Nephron (organoid): Measurements from ENCODE around the gene SGPP2.
A peak's percentile ranks its signal among the peaks of the same experiment; 100 is the strongest.

Experiments used
- H3K27ac Mint-ChIP-seq, 3 experiments: 2 replicates each; pipeline ENCODE4 v1.8.0; 2020; ENCODE audit warnings: mixed read lengths in 3 of 3, mild to moderate bottlenecking in 2 of 3, moderate library complexity in 1 of 3
- H3K27me3 Mint-ChIP-seq: 2 replicates; pipeline ENCODE4 v1.8.0; 2021; ENCODE audit warnings: low read depth, mild to moderate bottlenecking, moderate library complexity, mixed read lengths
- H3K36me3 Mint-ChIP-seq: 2 replicates; pipeline ENCODE4 v1.8.0; 2020; ENCODE audit warnings: low read depth, mixed read lengths
- H3K4me1 Mint-ChIP-seq: 2 replicates; pipeline ENCODE4 v1.8.0; 2020; ENCODE audit warnings: mixed read lengths
- H3K4me3 Mint-ChIP-seq, 3 experiments: 2 replicates each; pipeline ENCODE4 v1.8.0; 2020; ENCODE audit warnings: mild to moderate bottlenecking in 3 of 3, mixed read lengths in 3 of 3, moderate library complexity in 2 of 3
- H3K9me3 Mint-ChIP-seq: 2 replicates; pipeline ENCODE4 v1.8.0; 2020; ENCODE audit warnings: mixed read lengths
- CTCF ChIP-seq, 3 experiments: fragments of 200-600 bp; sonication (generic); IDR thresholded peaks; one replicate each; pipeline ENCODE4 v1.5.0; 2021; ENCODE audit warnings: antibody characterized with exemption in 3 of 3; ENCODE audit not compliant: unreplicated experiment in 3 of 3

Gene SGPP2

GRCh38 chr2:222538535-222538934, 114.2 kb downstream of the SGPP2 start:
- Mint-ChIP-seq H3K4me3 (no peak overlapping the region), H3K4me1 (peaks cover 9% of the 10 kb centered on the region), H3K27me3 (peaks cover 3% of the 10 kb centered on the region), H3K27ac (no peak overlapping the region), H3K36me3 (no peaks in the 10 kb centered on the region), H3K9me3 (no peaks in the 10 kb centered on the region)
- TF ChIP-seq CTCF (IDR thresholded peaks at IDR 0.05; ENCODE audit: unreplicated experiment in 3 of 3), result no peak

- peaks cover 23% of the 10 kb centered on the region for H3K4me1 Mint-ChIP-seq
Measured at GRCh38 chr2:222544661-222545060, 120.3 kb downstream of the SGPP2 start.

GRCh38 chr2:222545823-222546795, 121.8 kb downstream of the SGPP2 start:
- peaks cover 23% of the 10 kb centered on the region for H3K4me1 Mint-ChIP-seq

More at GRCh38 chr2:222544661-222545060, 120.3 kb downstream of the SGPP2 start:
- H3K36me3 Mint-ChIP-seq, result no peaks in the 10 kb centered on the region
- no peak overlapping the region for H3K27ac Mint-ChIP-seq
- TF ChIP-seq CTCF (IDR thresholded peaks at IDR 0.05; ENCODE audit: unreplicated experiment in 3 of 3), result no peak
- peaks cover 4% of the 10 kb centered on the region for H3K27me3 Mint-ChIP-seq
- H3K4me3 Mint-ChIP-seq, result no peak overlapping the region
- no peaks in the 10 kb centered on the region for H3K9me3 Mint-ChIP-seq

GRCh38 chr2:222547083-222547482, 122.7 kb downstream of the SGPP2 start:
- H3K36me3 Mint-ChIP-seq, result no peaks in the 10 kb centered on the region
- no peak overlapping the region for H3K4me3 Mint-ChIP-seq
- H3K27me3 Mint-ChIP-seq, result peaks cover 4% of the 10 kb centered on the region
- no peaks in the 10 kb centered on the region for H3K9me3 Mint-ChIP-seq
- peaks cover 23% of the 10 kb centered on the region for H3K4me1 Mint-ChIP-seq
- TF ChIP-seq CTCF (IDR thresholded peaks at IDR 0.05; ENCODE audit: unreplicated experiment in 3 of 3), result no peak
- peak overlapping the region in 2 of 3 experiments; percentile 59 to 60 for H3K27ac Mint-ChIP-seq

More at GRCh38 chr2:222545823-222546795, 121.8 kb downstream of the SGPP2 start:
- peaks cover 4% of the 10 kb centered on the region for H3K27me3 Mint-ChIP-seq
- peak overlapping the region; percentile 49 to 60 (median 59) for H3K27ac Mint-ChIP-seq
- H3K36me3 Mint-ChIP-seq, result no peaks in the 10 kb centered on the region
- H3K9me3 Mint-ChIP-seq, result no peaks in the 10 kb centered on the region
- H3K4me3 Mint-ChIP-seq, result no peak overlapping the region
- TF ChIP-seq CTCF (IDR thresholded peaks at IDR 0.05; ENCODE audit: unreplicated experiment in 3 of 3), result no peak

- no peak overlapping the region for H3K4me3 Mint-ChIP-seq
- no peaks in the 10 kb centered on the region for H3K36me3 Mint-ChIP-seq
- peaks cover 23% of the 10 kb centered on the region for H3K4me1 Mint-ChIP-seq
- no peak for TF ChIP-seq CTCF (IDR thresholded peaks at IDR 0.05; ENCODE audit: unreplicated experiment in 3 of 3)
- peak overlapping the region in 2 of 3 experiments; percentile 10 to 69 for H3K27ac Mint-ChIP-seq
- peaks cover 2% of the 10 kb centered on the region for H3K9me3 Mint-ChIP-seq
- H3K27me3 Mint-ChIP-seq, result peaks cover 4% of the 10 kb centered on the region
Measured at GRCh38 chr2:222548992-222549391, 124.6 kb downstream of the SGPP2 start.
